Measurements from ENCODE around the gene PPIB.

PPIB gene

GRCh38 chr15:64157599-64158125, 5.2 kb downstream of the PPIB start:
- no peak for DNase-seq

GRCh38 chr15:64156652-64157331, 6.0 kb downstream of the PPIB start:
- no peak for DNase-seq

- DNase-seq: no peak
These were observed 6.8 kb downstream of the PPIB start for GRCh38 chr15:64155802-64156651.

- DNase-seq: peak; percentile 83
These were observed 9.1 kb downstream of the PPIB start for GRCh38 chr15:64153480-64154367.

GRCh38 chr15:64152507-64153387, 10.1 kb downstream of the PPIB start:
- DNase-seq: no peak

- DNase-seq: no peak
These were observed 10.9 kb downstream of the PPIB start, which contains the start of gene SNX22 for GRCh38 chr15:64151727-64152506. SNX22 (plus strand) TSS chr15:64151731; CDS start chr15:64151776, 45 bp downstream.

- DNase-seq: no peak
These were observed 12.8 kb downstream of the PPIB start for GRCh38 chr15:64149893-64150578.

- DNase-seq: no peak
These were observed 13.4 kb downstream of the PPIB start for GRCh38 chr15:64149424-64149823.

- DNase-seq: no peak
These were observed 14.2 kb downstream of the PPIB start for GRCh38 chr15:64148581-64148980.

GRCh38 chr15:64148168-64148567, 14.7 kb downstream of the PPIB start:
- no peak for DNase-seq

- DNase-seq: no peak
These were observed 15.7 kb downstream of the PPIB start for GRCh38 chr15:64146885-64147681.

GRCh38 chr15:64146520-64146884, 16.3 kb downstream of the PPIB start:
- no peak for DNase-seq

GRCh38 chr15:64146041-64146440, 16.8 kb downstream of the PPIB start:
- DNase-seq: no peak

- no peak for DNase-seq
These were observed 18.1 kb downstream of the PPIB start for GRCh38 chr15:64144565-64145281.

GRCh38 chr15:64144192-64144564, 18.6 kb downstream of the PPIB start:
- no peak for DNase-seq

- no peak for DNase-seq
These were observed 19.5 kb downstream of the PPIB start for GRCh38 chr15:64143276-64143675.

GRCh38 chr15:64141798-64142512, 20.9 kb downstream of the PPIB start:
- DNase-seq: no peak

GRCh38 chr15:64138331-64138941, 24.4 kb downstream of the PPIB start:
- DNase-seq: no peak
